GM23338 (cell line): ENCODE results near the gene ATP1B3.

ENCODE experiments used
- CREB1 ChIP-seq: fragments of 250-450 bp; sonication (Bioruptor Pico); IDR thresholded peaks from 2 replicates; pipeline ENCODE4 v1.5.0; 2020; ENCODE audit warnings: low read depth, mild to moderate bottlenecking, moderate library complexity
- CTCF ChIP-seq, 2 experiments: fragments of 200-600 bp in 1 of 2; sonication (generic) in 1 of 2; conservative IDR thresholded peaks; 2 replicates each; pipeline versions ENCODE4 v1.5.1 to v1.6.1; 2016 to 2017; ENCODE audit warnings: antibody characterized with exemption in 2 of 2, low read depth in 2 of 2, mild to moderate bottlenecking in 2 of 2, moderate library complexity in 1 of 2
- ETS1 ChIP-seq: IDR thresholded peaks from 2 replicates; pipeline ENCODE4 v1.6.1; 2016; ENCODE audit warnings: antibody characterized with exemption
- EZH2 ChIP-seq: fragments of 200-600 bp; sonication (generic); IDR thresholded peaks from one replicate; pipeline ENCODE4 v1.8.0; 2017; ENCODE audit warnings: antibody characterized with exemption, mild to moderate bottlenecking, low read depth; ENCODE audit not compliant: unreplicated experiment
- EZH2phosphoT487 ChIP-seq: fragments of 200-600 bp; sonication (generic); IDR thresholded peaks from one replicate; pipeline ENCODE4 v1.8.1; 2018; ENCODE audit warnings: antibody characterized with exemption; ENCODE audit not compliant: unreplicated experiment
- JUNB ChIP-seq: IDR thresholded peaks from one replicate; pipeline ENCODE4 v1.6.1; 2016; ENCODE audit warnings: antibody characterized with exemption; ENCODE audit not compliant: unreplicated experiment
- NANOG ChIP-seq: IDR thresholded peaks from 2 replicates; pipeline ENCODE4 v1.6.1; 2016; ENCODE audit warnings: antibody characterized with exemption, borderline replicate concordance
- POLR2AphosphoS5 ChIP-seq: IDR thresholded peaks from 2 replicates; pipeline ENCODE4 v1.6.1; 2016; ENCODE audit warnings: antibody characterized with exemption, low read depth
- REST ChIP-seq: IDR thresholded peaks from one replicate; pipeline ENCODE4 v1.6.1; 2018; ENCODE audit warnings: antibody characterized with exemption; ENCODE audit not compliant: unreplicated experiment
- STAT1 ChIP-seq: IDR thresholded peaks from one replicate; pipeline ENCODE4 v1.6.1; 2016; ENCODE audit warnings: antibody characterized with exemption; ENCODE audit not compliant: unreplicated experiment
- ZNF114 ChIP-seq: fragments of 250-450 bp; sonication (Bioruptor Pico); IDR thresholded peaks from 2 replicates; pipeline ENCODE4 v1.5.0; 2020; ENCODE audit warnings: mild to moderate bottlenecking, moderate library complexity

GRCh38 chr3:141945726-141946485 lies 69.5 kb downstream of the ATP1B3 start:
- TF ChIP-seq POLR2AphosphoS5 (no peak), CTCF (conservative IDR thresholded peaks at IDR 0.05; ENCODE audit: low read depth in 2 of 2) (0 out of 4 replicates have a peak, but pooled peaks of 1 of the 2 experiments have one; percentile 33), REST (no peak), EZH2 (no peak), EZH2phosphoT487 (no peak), STAT1 (no peak), CREB1 (no peak), JUNB (no peak), ETS1 (no peak), NANOG (no peak), ZNF114 (CRISPR knock-in tag) (no peak)
